GM21619 (cell line): Measurements from ENCODE around the gene VWA2.

Experiments
- ATAC-seq: cut with Tn5 transposase; IDR thresholded peaks from one replicate; pipeline ENCODE4 v1.9.1; 2021; ENCODE audit not compliant: unreplicated experiment

The VWA2 gene, protein sequence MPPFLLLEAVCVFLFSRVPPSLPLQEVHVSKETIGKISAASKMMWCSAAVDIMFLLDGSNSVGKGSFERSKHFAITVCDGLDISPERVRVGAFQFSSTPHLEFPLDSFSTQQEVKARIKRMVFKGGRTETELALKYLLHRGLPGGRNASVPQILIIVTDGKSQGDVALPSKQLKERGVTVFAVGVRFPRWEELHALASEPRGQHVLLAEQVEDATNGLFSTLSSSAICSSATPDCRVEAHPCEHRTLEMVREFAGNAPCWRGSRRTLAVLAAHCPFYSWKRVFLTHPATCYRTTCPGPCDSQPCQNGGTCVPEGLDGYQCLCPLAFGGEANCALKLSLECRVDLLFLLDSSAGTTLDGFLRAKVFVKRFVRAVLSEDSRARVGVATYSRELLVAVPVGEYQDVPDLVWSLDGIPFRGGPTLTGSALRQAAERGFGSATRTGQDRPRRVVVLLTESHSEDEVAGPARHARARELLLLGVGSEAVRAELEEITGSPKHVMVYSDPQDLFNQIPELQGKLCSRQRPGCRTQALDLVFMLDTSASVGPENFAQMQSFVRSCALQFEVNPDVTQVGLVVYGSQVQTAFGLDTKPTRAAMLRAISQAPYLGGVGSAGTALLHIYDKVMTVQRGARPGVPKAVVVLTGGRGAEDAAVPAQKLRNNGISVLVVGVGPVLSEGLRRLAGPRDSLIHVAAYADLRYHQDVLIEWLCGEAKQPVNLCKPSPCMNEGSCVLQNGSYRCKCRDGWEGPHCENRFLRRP

DNA sequence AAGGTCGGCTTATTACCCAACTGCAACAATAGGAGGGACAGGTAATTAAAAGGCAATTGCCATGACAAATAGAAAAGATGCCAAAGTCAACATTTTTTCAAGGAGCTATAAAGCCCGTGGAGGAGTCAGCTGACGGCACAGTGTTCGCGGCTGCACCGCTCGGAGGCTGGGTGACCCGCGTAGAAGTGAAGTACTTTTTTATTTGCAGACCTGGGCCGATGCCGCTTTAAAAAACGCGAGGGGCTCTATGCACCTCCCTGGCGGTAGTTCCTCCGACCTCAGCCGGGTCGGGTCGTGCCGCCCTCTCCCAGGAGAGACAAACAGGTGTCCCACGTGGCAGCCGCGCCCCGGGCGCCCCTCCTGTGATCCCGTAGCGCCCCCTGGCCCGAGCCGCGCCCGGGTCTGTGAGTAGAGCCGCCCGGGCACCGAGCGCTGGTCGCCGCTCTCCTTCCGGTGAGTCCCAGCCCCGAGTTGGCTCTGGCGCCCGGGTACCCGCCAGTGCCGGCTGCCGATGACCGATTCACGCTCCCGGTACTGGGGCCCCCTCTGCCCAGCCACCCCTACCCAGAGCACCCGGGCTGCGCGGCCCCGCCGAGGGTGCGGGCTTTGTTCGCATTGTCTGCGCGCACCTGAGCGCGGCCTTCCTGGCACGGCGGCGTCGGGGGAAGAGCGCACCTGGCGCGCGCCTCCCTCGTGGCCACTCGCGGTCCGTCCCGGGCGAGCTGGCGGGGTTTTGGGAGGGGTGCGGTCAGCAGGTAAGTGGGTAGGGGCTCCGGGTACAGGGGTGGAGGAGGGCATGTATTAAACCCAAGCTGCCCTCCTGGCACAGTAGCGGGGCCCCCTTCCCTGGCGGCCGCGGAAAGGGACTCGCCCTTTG, at the start of gene VWA2:
TSS of gene VWA2 (plus strand) at position 138 of the 877 bp plus-strand sequence. CDS start 9,460 bp downstream, outside the sequence.
- ATAC-seq, result no peak

DNA sequence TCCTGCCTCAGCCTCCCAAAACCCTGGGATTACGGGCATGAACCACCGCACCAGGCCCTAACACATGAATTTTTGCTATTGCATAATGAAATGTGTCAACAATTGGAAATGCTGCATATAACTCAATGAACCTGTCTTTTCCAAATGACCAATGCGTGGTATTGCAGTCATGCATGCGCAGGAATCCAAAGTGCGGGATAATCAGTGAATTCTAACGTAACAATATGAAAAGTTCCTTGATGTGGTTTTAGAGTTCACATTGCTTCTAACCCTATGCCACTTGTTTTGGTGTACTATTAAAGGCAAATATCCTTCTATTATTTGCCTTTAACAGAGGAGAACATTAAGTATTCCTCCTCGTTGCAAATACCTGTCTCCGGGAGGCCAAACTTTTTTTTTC, 49.4 kb upstream of the VWA2 start:
- ATAC-seq, result no peak

DNA sequence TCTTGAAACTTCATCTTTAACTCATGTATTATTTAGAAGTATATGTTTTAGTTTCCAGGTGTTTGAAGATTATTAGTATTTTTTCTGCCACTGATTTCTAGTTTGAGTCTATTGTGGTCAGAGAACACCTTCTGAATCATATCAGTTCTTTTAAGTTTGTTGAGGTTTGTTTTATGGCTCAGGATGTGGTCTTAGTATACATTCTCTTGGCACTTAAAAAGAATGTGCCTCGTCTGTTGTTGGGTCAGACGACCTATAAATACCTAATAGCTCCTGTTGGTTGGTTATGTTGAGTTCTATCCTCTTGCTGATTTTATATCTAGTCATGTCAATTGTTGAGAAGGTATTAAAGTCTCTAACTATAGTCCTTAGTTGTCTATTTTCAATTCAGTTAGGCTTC, 44.0 kb upstream of the VWA2 start:
- ATAC-seq, result peak; percentile 92

DNA sequence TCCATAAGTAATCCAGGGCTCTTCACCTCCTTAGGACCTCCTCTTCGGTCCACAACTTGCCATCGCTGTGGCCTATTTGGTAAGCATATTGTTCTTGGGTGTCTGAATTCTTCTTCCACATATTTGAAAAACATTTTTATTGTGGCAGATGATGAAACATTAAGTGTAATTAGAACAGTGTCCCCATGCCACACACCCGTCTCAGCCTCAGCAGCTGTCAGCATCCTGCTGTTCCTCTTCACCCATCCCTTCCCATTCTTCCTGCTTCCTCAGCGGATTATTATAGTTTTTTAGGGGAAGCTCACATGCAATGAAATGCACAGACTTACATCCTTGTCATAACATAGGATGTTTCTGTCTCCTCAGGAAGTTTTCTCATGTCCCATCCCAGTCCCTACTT, 39.8 kb upstream of the VWA2 start:
- ATAC-seq, result no peak

DNA sequence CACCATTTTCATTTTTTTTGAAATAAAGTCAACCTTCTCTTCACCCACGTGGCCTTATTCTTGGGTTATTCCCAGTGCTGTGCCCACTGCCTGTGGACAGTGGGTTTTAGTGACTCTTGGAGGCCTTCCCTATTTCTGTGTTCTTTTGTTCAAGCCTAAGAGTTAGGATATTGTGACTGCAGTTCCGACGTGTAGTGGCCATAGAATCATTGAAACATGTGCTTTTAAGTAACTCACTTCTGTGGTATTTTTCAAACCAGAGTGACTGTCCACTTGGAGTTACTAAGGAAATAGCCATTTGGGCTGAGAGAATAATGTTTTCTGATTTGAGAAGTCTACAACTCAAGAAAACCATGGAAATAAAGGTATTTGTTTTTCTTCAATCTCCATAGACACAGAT, 36.2 kb upstream of the VWA2 start:
- ATAC-seq, result no peak

DNA sequence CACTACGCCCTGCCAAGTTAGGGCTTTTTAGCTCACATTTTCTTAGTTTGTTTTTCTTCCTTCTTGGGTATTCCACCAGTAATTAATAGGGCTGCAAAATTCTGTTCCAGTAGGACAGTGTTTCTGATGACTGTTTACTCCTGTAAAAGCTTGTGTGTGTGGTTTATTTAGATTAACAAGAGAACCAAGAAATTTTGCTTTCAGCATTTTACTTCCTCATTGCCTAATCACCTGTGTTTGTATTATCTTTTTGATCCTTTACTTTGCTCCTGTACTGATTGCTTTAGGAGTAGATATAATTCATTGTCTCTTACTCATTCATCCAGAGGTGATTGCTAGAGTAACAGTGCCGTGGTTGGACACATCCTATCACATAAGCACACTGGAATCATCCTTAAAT, 32.2 kb upstream of the VWA2 start:
- ATAC-seq, result no peak

DNA sequence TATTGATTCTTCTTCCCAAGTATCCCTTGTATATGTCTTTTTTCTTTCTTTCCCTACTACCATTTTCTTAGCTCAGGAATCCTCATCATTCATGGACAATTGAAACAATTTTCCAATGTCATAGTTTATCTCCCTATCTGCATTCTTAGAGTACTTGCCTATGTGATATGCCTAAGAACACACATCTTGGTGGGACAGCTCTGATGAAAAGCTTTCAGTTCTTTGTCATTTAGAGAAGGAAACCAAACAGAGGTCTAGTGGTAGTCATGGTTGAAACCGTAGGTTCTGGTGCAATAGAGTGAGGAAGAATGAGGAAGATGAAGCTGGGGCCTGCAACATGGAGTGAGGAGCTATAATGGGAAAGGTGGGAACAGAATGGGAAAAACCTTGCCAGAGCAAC, 31.7 kb upstream of the VWA2 start:
- ATAC-seq, result no peak

DNA sequence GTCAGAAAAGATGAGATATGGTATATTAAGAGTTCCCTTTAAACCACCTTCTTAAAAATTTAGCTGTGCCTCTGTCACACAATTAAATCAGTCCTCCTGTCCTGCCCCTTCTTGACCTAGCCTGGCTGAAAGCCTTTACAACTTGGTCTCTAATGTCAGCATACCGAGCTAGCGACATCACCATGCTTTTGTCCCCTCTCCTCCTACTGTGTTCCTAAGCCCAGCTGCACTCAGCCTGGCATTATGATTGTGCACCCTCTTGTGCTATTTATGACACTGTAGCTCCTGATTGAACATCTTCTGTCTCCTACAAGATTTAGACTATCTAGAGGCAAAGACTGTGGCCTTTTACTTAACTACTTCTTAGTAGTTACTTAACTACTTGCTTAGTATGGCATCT, 30.7 kb upstream of the VWA2 start:
- no peak for ATAC-seq

DNA sequence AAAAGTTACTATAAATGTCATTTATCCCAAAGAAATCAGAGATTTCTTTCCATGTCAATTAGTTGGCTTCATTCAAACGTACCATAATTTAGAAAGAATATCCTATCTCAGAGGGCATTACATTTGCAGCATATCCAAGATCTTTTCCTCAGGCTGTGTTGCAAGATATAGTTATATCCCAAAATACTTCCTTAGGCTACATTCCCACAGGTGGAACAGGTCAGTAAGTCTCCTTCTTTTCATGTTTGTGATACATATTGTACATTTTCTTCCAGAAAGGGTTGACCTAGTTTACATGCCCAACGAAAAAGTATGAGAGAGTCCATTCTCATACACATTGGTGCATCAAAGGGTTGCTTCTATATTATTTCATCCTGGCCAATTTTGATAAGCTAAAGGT, 26.9 kb upstream of the VWA2 start:
- no peak for ATAC-seq

DNA sequence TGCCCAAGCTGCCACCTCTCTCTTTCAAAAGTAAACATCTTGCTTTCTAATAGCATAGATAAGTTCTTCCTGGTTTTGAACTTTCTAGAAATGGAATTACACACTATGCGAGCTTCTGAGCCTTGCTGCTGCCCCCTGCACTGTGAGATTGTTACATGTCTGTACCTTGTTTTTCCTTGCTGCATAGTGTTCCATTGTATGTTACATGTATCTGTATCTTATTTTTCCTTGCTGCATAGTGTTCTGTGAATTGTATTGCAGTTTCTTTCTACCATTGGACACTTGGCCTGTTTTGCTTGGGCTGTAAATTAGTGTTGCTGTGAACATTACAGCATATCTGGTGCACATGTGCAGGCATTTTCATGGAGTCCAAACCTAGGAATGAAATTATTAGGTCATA, 24.0 kb upstream of the VWA2 start:
- ATAC-seq, result no peak

DNA sequence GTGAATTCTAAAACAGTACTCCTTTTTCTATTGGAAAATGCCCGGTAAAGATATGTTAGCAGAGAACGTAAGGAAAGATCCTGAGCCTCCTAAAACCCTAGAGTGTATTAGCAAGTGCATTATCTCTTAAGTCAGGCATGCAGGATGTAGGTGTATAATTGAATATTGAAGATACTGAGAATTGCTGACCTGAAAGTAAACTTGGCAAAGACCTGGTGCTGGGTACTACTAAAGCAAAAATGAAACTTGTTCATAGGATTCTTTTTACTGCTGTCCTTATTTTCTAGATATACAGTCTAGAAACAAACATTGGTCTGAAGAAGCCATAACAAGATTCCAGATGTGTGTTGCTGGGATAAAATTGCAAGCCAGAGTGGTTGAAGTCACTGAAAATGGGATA, 18.8 kb upstream of the VWA2 start:
- no peak for ATAC-seq

DNA sequence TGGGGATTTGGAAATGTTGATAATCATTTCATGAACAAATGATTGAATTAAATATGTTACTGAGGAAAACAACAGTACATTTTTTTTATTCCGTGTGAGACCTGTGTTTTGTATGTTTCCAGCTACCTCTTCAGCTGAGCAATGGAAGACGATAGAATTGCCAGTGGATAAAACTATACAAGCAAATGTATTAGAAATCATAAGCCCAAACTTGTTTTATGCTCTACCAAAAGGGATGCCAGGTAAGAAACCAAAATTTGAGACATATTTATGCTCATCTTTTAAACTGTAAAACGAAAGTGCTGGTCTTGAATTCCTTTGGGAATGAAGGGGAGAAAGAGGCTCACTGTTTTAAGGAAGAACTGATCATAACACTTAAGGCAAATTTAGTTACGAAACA, 17.8 kb upstream of the VWA2 start:
- ATAC-seq, result no peak

DNA sequence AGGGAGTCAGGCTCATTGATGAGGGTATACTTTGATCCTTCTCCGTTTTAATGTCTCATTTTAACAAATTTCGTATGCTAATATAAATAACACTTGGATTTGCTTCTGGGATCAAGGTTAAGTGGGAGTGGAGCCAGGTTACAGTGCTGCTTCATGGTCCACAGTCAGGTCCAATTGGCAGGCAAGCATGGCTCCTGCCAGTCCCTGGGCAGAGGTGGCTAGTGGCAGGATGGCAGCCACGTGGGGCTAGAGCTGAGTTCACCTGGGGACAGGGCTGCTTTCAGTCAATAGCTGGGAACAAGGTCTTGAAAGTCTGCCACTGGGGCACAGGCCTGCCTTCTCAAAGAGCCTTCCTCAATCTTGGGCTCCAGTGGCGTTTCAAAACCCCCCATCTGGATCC, 16.0 kb upstream of the VWA2 start:
- ATAC-seq, result no peak

DNA sequence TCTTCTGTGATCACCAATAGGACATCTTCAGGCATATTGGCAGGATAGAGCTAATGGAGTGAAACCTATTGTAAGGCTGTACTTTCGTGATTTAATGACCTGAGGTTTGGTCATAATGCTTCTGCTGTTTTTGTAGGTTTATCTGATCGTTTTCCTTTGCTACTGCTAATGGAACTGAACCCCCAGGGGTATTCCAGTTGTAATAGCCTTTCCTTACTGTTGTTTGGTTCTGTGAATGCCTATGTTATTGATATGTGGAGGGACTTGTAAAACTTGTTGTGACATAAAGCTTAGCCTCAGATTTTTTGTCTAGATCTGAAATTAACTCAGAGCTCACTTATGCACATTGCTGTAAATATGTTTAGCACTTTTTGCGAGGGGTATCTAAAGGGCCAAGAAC, 10.9 kb upstream of the VWA2 start:
- ATAC-seq, result no peak

DNA sequence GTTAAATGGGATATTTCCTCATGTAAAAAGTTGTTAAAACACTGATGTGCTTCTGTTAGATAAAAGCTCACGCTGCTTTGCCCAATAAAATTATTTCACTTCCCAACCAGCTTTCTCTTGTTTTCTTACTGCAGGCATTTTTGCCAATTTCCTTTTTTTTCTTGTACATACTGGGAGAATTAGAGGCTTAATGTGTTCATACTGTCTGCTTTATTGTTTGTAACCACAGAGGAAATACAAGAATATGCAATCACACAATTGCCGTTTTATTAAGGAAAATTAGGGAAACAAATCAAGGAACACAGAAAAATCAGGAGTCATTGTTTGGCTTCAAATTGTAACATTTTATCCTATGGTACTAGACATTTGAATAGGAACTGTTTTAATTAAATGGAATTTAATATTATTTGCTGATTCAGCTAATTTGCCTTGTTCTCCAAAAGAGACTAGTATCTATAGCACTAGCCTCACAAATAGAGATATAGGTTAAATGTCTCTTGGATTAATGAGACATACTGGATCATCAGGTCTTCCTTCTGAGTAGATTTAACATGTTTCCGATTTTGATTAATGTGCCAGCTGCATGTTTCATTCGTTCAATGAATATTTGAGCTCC, 6.4 kb upstream of the VWA2 start:
- ATAC-seq, result no peak

DNA sequence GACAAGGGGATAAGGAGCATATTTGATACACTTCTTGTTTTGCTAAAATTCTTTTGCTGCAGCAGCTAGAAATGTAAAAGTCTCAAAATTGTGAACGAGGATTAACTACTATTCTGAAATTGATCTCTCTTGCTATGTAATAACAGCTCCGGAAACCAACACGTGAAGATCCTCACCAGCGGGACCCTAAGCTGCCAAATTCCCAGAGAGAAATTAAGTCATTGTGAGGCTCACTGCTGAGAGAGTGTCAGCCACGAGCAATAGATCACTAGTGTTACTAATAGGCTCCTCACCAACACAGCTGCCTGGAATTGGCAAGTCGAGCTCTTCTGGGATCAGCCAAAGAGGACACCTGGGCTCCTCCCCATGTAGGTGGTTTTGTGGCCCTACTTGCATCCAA, 5.6 kb upstream of the VWA2 start:
- no peak for ATAC-seq

DNA sequence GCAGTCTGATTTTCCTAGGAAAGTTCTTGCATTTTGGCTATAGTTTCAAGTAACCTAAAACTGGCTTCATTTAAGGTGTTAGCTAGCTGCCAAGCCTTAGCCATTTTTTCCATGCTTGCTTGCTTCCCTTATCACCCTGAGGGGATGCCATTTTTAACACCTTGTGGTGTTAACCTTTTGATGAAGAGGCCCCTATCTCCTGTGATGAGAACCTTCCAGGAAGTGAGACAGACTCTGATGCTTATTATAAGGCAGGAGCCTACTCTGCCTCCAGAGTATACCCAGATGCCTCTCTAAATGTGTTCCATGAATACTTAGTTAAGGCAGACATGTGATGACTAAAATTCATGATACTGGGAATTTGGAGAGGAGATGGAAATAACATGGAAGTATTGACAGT, 4.9 kb upstream of the VWA2 start:
- no peak for ATAC-seq

DNA sequence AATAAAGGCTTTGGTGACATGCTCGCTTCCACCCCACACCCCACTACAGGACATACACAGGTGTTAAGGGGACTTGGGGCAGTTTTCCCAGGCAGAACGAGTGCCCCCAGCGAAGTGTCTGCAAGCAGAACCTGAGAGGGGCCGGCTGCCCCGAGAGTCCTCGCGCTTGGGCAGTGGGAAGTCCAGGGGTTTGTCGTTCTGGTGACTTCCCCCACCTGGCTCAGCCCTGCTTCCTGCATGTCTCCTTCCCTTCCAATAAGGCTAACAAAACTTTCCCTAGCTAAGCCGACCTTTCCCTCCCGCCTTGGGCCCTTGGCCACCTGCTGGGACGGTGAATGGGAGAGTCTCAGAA, 916 bp downstream of the VWA2 start:
- no peak for ATAC-seq

DNA sequence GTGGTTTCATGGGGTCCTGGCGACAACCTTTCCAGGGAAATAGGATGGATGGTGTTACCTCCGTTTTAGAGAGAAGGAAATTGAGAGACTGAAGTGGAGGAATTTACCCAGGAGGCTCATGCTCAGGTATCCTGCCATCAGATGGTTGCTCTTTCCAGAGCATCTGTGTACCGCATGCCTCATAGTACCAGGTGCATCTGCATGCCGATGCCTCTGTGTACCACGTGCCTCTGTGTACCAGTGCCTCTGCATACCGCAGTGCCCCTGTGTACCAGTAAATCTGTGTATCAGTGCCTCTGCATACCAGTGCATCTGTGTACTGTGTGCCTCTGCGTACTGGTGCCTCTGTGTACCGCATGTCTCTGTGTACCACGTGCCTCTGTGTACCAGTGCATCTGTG, 3.2 kb downstream of the VWA2 start:
- ATAC-seq, result no peak

DNA sequence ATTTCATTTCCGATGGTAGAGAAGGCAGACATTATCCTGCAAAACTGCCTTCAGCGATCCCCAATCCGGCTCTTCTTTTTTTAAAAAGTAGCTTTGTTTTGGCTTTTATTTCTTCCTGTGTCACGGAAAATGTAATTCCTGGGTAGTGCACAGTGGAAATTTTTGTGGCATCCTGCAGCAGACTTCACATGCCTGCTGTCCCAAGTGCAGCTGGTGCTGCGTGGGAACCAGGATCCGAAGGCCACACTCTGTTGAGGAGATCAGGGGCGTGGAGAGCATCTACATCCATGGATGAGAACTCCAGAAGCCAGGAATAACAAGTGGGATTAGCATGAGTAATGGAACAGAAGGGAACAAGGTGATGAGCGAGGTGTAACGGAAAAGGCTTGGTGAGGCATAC, 4.6 kb downstream of the VWA2 start:
- no peak for ATAC-seq

DNA sequence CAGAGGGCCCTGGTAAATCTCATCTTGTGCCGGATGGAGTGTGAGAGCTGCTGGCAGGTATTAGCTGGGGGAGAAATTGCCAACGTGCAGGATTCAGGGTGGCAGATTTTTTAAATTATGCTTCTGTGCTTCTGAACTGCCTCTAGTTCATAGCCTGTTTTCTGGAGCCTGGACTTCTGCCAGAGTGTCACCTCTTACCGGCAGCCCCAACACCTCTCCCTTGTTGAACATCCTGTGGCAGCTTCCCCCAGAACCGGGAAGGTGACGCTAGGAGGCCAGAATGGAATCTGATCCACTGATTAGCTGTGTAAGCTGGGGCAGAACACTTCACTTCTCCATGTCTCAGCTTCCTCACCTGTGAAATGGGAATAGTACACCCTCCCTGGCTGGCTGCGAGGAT, 5.1 kb downstream of the VWA2 start:
- ATAC-seq, result no peak
